HCT116 (cell line): ENCODE measurements around the gene DHX58. TPM values are rescaled to one million over a fixed set of nuclear protein-coding genes. Genes with fewer than 3 reads are reported as not detected.

Experiments
- ATAC-seq: fragments of 200-7000 bp; cut with Tn5 transposase; 2 replicates; pipeline ENCODE4 v1.9.1; 2020; ENCODE audit warnings: mild to moderate bottlenecking, moderate library complexity
- BruUV-seq: library from RNA; stranded (reverse); fragments of 400-500 nt; replicated peaks from 2 replicates; lab custom pipeline; 2021; lab: Mats Ljungman, UMichigan
- CTCF ChIA-PET: fragments of 300-600 bp; sonication (Branson Sonifier 250); formaldehyde crosslinking; loops from one replicate; lab custom pipeline; 2021; ENCODE audit warnings: antibody characterized with exemption; lab: Charles Lee
- POLR2A ChIA-PET: fragments of 300-600, 350-600 bp; sonication (Branson Sonifier 250); formaldehyde crosslinking; loops from one replicate; lab custom pipeline; 2021; ENCODE audit warnings: antibody characterized with exemption; lab: Charles Lee
- RAD21 ChIA-PET, 2 experiments: fragments of 300-600 bp; sonication (Branson Sonifier 250); formaldehyde crosslinking; loops; one replicate each; lab custom pipeline; 2023; ENCODE audit warnings: low total read pairs in 2 of 2; ENCODE audit not compliant: uncharacterized antibody in 2 of 2, unreplicated experiment in 2 of 2, low non-redundant PET in 1 of 2; lab: Charles Lee
- DNase-seq: peaks from one replicate; pipeline ENCODE4 v3.0.0-alpha.2; 2010; ENCODE audit warnings: low read depth, low spot score
- H2AFZ ChIP-seq: fragments of 200-600 bp; shearing (Covaris generic), sonication (generic); 2 replicates; pipeline ENCODE4 v1.6.1; 2017; ENCODE audit warnings: low read depth, mixed run types, mixed read lengths, antibody characterized with exemption, low read length; ENCODE audit not compliant: poor library complexity, severe bottlenecking
- H3K27ac ChIP-seq: 2 replicates; pipeline ENCODE4 v1.5.1; 2012; ENCODE audit warnings: low read depth, low read length
- H3K27me3 ChIP-seq: fragments of 200-600 bp; sonication (generic); 2 replicates; pipeline ENCODE4 v1.6.1; 2016; ENCODE audit warnings: mixed run types, low read length, mixed read lengths; ENCODE audit not compliant: insufficient read depth
- H3K36me3 ChIP-seq, 2 experiments: fragments of 200-500 bp in 1 of 2; fragments of 200-600 bp in 1 of 2; sonication (Bioruptor generic) in 1 of 2; sonication (generic) in 1 of 2; 2 replicates each; pipeline versions ENCODE4 v1.5.1 to v1.6.1; 2014 to 2016; ENCODE audit warnings: low read length in 2 of 2, inconsistent platforms in 1 of 2, mixed read lengths in 1 of 2, mixed run types in 1 of 2; ENCODE audit not compliant: insufficient read depth in 2 of 2, control insufficient read depth in 1 of 2
- H3K4me1 ChIP-seq, 2 experiments: fragments of 200-600 bp in 1 of 2; sonication (generic) in 1 of 2; 2 replicates each; pipeline versions ENCODE4 v1.5.1 to v1.6.1; 2012 to 2017; ENCODE audit warnings: low read length in 2 of 2, inconsistent platforms in 1 of 2, mild to moderate bottlenecking in 1 of 2, mixed read lengths in 1 of 2, mixed run types in 1 of 2, moderate library complexity in 1 of 2; ENCODE audit not compliant: insufficient read depth in 2 of 2, control insufficient read depth in 1 of 2
- H3K4me2 ChIP-seq: fragments of 200-600 bp; sonication (generic); 2 replicates; pipeline ENCODE4 v1.6.1; 2017; ENCODE audit warnings: mixed run types, low read length, mixed read lengths
- H3K4me3 ChIP-seq, 2 experiments: fragments of 200-600 bp in 1 of 2; sonication (generic) in 1 of 2; replicated peaks in 1 of 2; 2 replicates each; pipeline ENCODE4 v1.5.1; 2011 to 2016; ENCODE audit warnings: low read length in 2 of 2, control low read depth in 1 of 2, low read depth in 1 of 2, mild to moderate bottlenecking in 1 of 2, mixed read lengths in 1 of 2, mixed run types in 1 of 2
- H3K79me2 ChIP-seq: fragments of 200-600 bp; sonication (generic); 2 replicates; pipeline ENCODE4 v1.6.1; 2017; ENCODE audit warnings: mild to moderate bottlenecking, mixed run types, low read length, moderate library complexity, mixed read lengths; ENCODE audit not compliant: insufficient read depth
- H3K9ac ChIP-seq: fragments of 200-600 bp; sonication (generic); 2 replicates; pipeline ENCODE4 v1.6.1; 2016; ENCODE audit warnings: low read length, mixed read lengths
- H3K9me2 ChIP-seq: fragments of 200-600 bp; sonication (generic), shearing (Covaris generic); 2 replicates; pipeline ENCODE4 v1.6.1; 2017; ENCODE audit warnings: mixed run types, mild to moderate bottlenecking, moderate library complexity; ENCODE audit not compliant: insufficient read depth
- H3K9me3 ChIP-seq, 2 experiments: fragments of 200-500 bp in 1 of 2; fragments of 200-600 bp in 1 of 2; sonication (Bioruptor generic) in 1 of 2; sonication (generic) in 1 of 2; 2 replicates each; pipeline ENCODE4 v1.6.1; 2014 to 2017; ENCODE audit warnings: low read length in 2 of 2, mixed read lengths in 2 of 2, inconsistent platforms in 1 of 2, low read depth in 1 of 2, mild to moderate bottlenecking in 1 of 2, mixed run types in 1 of 2, moderate library complexity in 1 of 2; ENCODE audit not compliant: control insufficient read depth in 1 of 2, insufficient read depth in 1 of 2
- H4K20me1 ChIP-seq: fragments of 200-600 bp; sonication (generic), shearing (Covaris generic); 2 replicates; pipeline ENCODE4 v1.6.1; 2017; ENCODE audit warnings: mixed run types, mild to moderate bottlenecking, moderate library complexity; ENCODE audit not compliant: insufficient read depth
- CBX3 ChIP-seq: IDR thresholded peaks from 2 replicates; pipeline ENCODE4 v1.6.1; 2012; ENCODE audit warnings: low read depth
- CEBPB ChIP-seq: IDR thresholded peaks from 2 replicates; pipeline ENCODE4 v1.6.1; 2012; ENCODE audit warnings: low read depth
- EGR1 ChIP-seq: IDR thresholded peaks from 2 replicates; pipeline ENCODE4 v1.6.1; 2012; ENCODE audit warnings: low read depth
- EZH2phosphoT487 ChIP-seq: fragments of 200-600 bp; IDR thresholded peaks from 2 replicates; pipeline ENCODE4 v1.6.1; 2018; ENCODE audit warnings: antibody characterized with exemption, borderline replicate concordance
- JUND ChIP-seq: IDR thresholded peaks from 2 replicates; pipeline ENCODE4 v1.6.1; 2012
- POLR2AphosphoS5 ChIP-seq: IDR thresholded peaks from 2 replicates; pipeline ENCODE4 v1.6.1; 2011; ENCODE audit warnings: mild to moderate bottlenecking, low read depth, low read length, moderate library complexity
- SP1 ChIP-seq: IDR thresholded peaks from 2 replicates; pipeline ENCODE4 v1.6.1; 2012; ENCODE audit warnings: low read depth
- SRF ChIP-seq: IDR thresholded peaks from 2 replicates; pipeline ENCODE4 v1.6.1; 2012; ENCODE audit warnings: low read depth
- TCF7L2 ChIP-seq: IDR thresholded peaks from 2 replicates; pipeline ENCODE4 v1.7.0; 2011; ENCODE audit warnings: borderline replicate concordance, inconsistent platforms; ENCODE audit not compliant: insufficient read depth, insufficient read length; ENCODE audit errors: extremely low read depth
- intact Hi-C: fragments of 100-400 bp; cut with micrococcal nuclease; formaldehyde crosslinking; loops from 2 replicates; pipeline ENCODE4 v1.10.0; 2022
- total RNA-seq: library from RNA; stranded (reverse); gene quantifications from one replicate; pipeline ENCODE4 v1.2.1, GENCODE V29; 2021; ENCODE audit not compliant: unreplicated experiment
- TF ChIP-seq, protein P1 (sequence below): IDR thresholded peaks from 2 replicates; pipeline ENCODE4 v1.6.1; 2012
- TF ChIP-seq, protein P2 (sequence below), 3 experiments: fragments of 200-600 bp in 1 of 3; sonication (generic) in 1 of 3; IDR thresholded peaks in 2 of 3; conservative IDR thresholded peaks in 1 of 3; 2 replicates each; pipeline ENCODE4 v1.5.1; 2012 to 2017; ENCODE audit warnings: low read depth in 2 of 3, low read length in 2 of 3, antibody characterized with exemption in 1 of 3, borderline replicate concordance in 1 of 3, control low read depth in 1 of 3, mild to moderate bottlenecking in 1 of 3, mixed read lengths in 1 of 3, mixed run types in 1 of 3, moderate library complexity in 1 of 3; ENCODE audit not compliant: insufficient read depth in 1 of 3
- TF ChIP-seq, protein P3 (sequence below): IDR thresholded peaks from 2 replicates; pipeline ENCODE4 v1.6.1; 2011; ENCODE audit warnings: mild to moderate bottlenecking, low read length, moderate library complexity; ENCODE audit not compliant: insufficient replicate concordance; ENCODE audit errors: extremely low read depth
- TF ChIP-seq, protein P4 (sequence below): IDR thresholded peaks from 2 replicates; pipeline ENCODE4 v1.6.1; 2012; ENCODE audit warnings: low read depth

DHX58 gene
- total RNA-seq, 1 experiment from 2014 or later, result 1.2 TPM

DNA sequence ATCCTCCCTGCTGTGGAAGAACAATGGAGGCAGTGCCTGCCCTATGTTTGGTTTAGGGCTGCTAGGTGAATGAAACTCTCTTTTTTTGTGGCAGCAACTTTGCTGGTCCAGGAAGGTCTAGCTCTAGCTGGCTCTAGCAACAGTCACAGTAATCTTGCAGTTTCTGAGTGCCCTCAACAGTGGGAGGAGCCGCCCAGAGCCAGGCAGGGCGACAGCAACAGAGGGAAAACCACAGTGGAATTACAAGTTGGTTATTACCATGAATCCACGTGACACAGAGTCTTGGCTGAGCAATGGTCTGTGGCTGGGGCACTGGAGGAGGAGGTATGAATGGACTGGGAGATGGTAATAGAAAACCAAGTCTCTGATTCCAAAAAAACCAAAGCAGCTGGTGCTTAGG is 20.4 kb upstream of the DHX58 start:
- H3K27me3 ChIP-seq, result no peaks in the 10 kb centered on the region
- BruUV-seq, result no TSS peak
- ChIA-PET RAD21 (no interaction called here), POLR2A (no interaction called here), CTCF (no interaction called here)
- H3K9ac ChIP-seq, result no peak overlapping the region
- H3K4me3 ChIP-seq, result no peak overlapping the region
- no peaks in the 10 kb centered on the region for H3K9me3 ChIP-seq
- TF ChIP-seq, protein P1, sequence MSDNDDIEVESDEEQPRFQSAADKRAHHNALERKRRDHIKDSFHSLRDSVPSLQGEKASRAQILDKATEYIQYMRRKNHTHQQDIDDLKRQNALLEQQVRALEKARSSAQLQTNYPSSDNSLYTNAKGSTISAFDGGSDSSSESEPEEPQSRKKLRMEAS, result no peak
- TF ChIP-seq, protein P2, sequence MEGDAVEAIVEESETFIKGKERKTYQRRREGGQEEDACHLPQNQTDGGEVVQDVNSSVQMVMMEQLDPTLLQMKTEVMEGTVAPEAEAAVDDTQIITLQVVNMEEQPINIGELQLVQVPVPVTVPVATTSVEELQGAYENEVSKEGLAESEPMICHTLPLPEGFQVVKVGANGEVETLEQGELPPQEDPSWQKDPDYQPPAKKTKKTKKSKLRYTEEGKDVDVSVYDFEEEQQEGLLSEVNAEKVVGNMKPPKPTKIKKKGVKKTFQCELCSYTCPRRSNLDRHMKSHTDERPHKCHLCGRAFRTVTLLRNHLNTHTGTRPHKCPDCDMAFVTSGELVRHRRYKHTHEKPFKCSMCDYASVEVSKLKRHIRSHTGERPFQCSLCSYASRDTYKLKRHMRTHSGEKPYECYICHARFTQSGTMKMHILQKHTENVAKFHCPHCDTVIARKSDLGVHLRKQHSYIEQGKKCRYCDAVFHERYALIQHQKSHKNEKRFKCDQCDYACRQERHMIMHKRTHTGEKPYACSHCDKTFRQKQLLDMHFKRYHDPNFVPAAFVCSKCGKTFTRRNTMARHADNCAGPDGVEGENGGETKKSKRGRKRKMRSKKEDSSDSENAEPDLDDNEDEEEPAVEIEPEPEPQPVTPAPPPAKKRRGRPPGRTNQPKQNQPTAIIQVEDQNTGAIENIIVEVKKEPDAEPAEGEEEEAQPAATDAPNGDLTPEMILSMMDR (IDR thresholded peaks at IDR 0.05 in 2 of 3, conservative IDR thresholded peaks at IDR 0.05 in 1 of 3; ENCODE audit: borderline replicate concordance in 1 of 3, insufficient read depth in 1 of 3, low read depth in 2 of 3, low read length in 2 of 3), result no peak
- intact Hi-C loops, result no loop called here
- peaks cover 17 to 28% of the 10 kb centered on the region in 2 experiments; a peak in 3 of 4 replicates for H3K36me3 ChIP-seq
- no peak for DNase-seq
- H3K4me1 ChIP-seq, result peaks cover 0 to 11% of the 10 kb centered on the region in 2 experiments; a peak in 2 of 4 replicates
- peaks cover 78% of the 10 kb centered on the region for H3K79me2 ChIP-seq
- no peaks in the 10 kb centered on the region for H3K9me2 ChIP-seq
- H4K20me1 ChIP-seq, result no peaks in the 10 kb centered on the region
- no peak overlapping the region for H2AFZ ChIP-seq
- no peak overlapping the region for H3K27ac ChIP-seq
- ATAC-seq, result no peak
- no peak overlapping the region for H3K4me2 ChIP-seq

DNA sequence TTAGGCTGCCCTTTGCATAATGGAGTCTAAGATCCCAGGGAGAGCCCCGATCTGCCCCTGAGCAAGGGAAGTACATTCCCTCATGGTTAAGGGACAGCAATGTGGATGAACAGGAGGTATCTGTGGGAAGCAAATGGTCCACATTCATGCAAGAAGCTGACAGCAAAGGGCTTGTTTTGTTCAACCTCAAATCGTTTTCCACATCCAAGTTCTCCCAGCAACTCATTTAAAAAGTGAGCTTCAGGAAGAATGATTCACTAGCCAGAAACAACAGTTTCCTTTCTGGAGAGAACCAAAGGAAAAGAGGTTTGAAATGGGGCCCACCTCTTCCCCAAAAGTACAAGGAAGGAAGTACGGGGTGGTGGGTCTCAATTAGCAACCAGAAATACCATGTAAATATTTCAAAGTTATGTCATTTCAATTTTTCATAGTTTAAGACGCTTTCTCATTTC is 19.5 kb upstream of the DHX58 start:
- Histone ChIP-seq H3K79me2 (peaks cover 69% of the 10 kb centered on the region), H4K20me1 (no peaks in the 10 kb centered on the region), H3K27ac (no peak overlapping the region), H3K4me3 (no peak overlapping the region), H3K4me1 (peaks cover 0 to 11% of the 10 kb centered on the region in 2 experiments; a peak in 2 of 4 replicates), H2AFZ (no peak overlapping the region), H3K27me3 (no peaks in the 10 kb centered on the region), H3K9ac (no peak overlapping the region), H3K9me3 (no peaks in the 10 kb centered on the region), H3K4me2 (no peak overlapping the region), H3K9me2 (no peaks in the 10 kb centered on the region), H3K36me3 (peaks cover 21 to 35% of the 10 kb centered on the region in 2 experiments; a peak in 3 of 4 replicates)
- DNase-seq, result no peak
- BruUV-seq, result no TSS peak
- ChIA-PET POLR2A (no interaction called here), CTCF (no interaction called here), RAD21 (no interaction called here)
- intact Hi-C loops, result no loop called here
- ATAC-seq, result no peak
- TF ChIP-seq TCF7L2 (no peak), EGR1 (no peak), POLR2AphosphoS5 (no peak), SRF (no peak), SP1 (no peak), CEBPB (no peak), EZH2phosphoT487 (no peak), JUND (no peak), CBX3 (no peak)
- TF ChIP-seq, protein P3, sequence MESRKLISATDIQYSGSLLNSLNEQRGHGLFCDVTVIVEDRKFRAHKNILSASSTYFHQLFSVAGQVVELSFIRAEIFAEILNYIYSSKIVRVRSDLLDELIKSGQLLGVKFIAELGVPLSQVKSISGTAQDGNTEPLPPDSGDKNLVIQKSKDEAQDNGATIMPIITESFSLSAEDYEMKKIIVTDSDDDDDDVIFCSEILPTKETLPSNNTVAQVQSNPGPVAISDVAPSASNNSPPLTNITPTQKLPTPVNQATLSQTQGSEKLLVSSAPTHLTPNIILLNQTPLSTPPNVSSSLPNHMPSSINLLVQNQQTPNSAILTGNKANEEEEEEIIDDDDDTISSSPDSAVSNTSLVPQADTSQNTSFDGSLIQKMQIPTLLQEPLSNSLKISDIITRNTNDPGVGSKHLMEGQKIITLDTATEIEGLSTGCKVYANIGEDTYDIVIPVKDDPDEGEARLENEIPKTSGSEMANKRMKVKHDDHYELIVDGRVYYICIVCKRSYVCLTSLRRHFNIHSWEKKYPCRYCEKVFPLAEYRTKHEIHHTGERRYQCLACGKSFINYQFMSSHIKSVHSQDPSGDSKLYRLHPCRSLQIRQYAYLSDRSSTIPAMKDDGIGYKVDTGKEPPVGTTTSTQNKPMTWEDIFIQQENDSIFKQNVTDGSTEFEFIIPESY, result no peak
- TF ChIP-seq, protein P4, sequence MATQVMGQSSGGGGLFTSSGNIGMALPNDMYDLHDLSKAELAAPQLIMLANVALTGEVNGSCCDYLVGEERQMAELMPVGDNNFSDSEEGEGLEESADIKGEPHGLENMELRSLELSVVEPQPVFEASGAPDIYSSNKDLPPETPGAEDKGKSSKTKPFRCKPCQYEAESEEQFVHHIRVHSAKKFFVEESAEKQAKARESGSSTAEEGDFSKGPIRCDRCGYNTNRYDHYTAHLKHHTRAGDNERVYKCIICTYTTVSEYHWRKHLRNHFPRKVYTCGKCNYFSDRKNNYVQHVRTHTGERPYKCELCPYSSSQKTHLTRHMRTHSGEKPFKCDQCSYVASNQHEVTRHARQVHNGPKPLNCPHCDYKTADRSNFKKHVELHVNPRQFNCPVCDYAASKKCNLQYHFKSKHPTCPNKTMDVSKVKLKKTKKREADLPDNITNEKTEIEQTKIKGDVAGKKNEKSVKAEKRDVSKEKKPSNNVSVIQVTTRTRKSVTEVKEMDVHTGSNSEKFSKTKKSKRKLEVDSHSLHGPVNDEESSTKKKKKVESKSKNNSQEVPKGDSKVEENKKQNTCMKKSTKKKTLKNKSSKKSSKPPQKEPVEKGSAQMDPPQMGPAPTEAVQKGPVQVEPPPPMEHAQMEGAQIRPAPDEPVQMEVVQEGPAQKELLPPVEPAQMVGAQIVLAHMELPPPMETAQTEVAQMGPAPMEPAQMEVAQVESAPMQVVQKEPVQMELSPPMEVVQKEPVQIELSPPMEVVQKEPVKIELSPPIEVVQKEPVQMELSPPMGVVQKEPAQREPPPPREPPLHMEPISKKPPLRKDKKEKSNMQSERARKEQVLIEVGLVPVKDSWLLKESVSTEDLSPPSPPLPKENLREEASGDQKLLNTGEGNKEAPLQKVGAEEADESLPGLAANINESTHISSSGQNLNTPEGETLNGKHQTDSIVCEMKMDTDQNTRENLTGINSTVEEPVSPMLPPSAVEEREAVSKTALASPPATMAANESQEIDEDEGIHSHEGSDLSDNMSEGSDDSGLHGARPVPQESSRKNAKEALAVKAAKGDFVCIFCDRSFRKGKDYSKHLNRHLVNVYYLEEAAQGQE, result no peak
